ENCODE results near the gene LINGO3.

LINGO3 gene

DNA sequence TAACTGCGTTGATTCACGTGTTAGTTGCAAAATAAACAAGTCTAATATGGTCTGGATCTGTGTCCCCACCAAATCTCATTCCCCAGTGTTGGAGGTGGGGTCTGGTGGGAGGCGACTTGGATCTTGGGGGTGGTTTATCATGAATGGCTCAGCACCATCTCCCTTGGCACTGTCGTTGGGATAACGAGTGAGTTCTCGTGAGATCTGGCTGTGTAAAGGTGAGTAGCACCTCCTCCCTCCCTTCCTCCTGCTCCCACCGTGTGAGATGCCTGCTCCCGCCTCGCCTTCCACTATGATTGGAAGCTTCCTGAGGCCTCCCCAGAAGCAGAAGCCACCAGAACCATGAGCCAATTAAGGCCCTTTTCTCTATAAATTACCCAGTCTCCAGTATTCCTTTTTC is 30.8 kb downstream of the LINGO3 start:
- H3K4me3 ChIP-seq (ENCODE audit: low read length) = no peak overlapping the region
- DNase-seq (ENCODE audit: low read depth) = no peak
- no peak for TF ChIP-seq CTCF (conservative IDR thresholded peaks at IDR 0.05; ENCODE audit: low read length)

DNA sequence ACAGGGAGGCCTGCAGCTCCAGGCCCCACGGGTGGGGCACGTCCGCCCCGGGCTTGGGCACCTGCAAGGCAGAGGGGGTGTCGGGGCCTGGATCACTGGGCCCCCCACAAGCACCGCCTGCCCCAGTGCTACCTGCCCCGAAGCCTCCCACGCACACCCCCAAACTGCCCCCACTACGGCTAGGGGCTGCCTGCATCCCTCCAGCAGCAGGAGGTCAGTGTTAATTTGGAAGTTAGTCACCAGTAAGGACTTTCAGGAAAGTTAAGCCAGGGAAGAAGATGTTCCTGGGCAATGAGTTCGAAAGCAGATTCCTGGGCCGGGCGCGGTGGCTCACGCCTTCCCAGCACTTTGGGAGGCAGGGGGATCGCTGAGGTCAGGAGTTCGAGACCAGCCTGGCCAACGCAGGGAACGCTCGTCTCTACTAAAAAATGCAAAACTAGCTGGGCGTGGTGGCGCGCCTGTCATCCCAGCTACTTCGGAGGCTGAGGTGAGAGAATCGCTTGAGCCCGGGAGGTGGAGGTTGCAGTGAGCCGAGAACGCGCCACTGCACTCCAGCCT is 31.4 kb downstream of the LINGO3 start:
- no peak overlapping the region for H3K4me3 ChIP-seq (ENCODE audit: low read length)
- DNase-seq (ENCODE audit: low read depth) = no peak

GRCh38 chr19:2275588-2276428 is 32.1 kb downstream of the LINGO3 start:
- no peak overlapping the region for H3K4me3 ChIP-seq (ENCODE audit: low read length)
- no peak for DNase-seq (ENCODE audit: low read depth)
- no peak for TF ChIP-seq CTCF (conservative IDR thresholded peaks at IDR 0.05; ENCODE audit: low read length)

More for the DNA sequence above, 31.4 kb downstream of the LINGO3 start:
- TF ChIP-seq CTCF (conservative IDR thresholded peaks at IDR 0.05; ENCODE audit: low read length) = no peak

GRCh38 chr19:2274931-2275535 is 32.9 kb downstream of the LINGO3 start:
- DNase-seq (ENCODE audit: low read depth) = peak; percentile 67
- peak; percentile 65 for TF ChIP-seq CTCF (conservative IDR thresholded peaks at IDR 0.05; ENCODE audit: low read length)
- H3K4me3 ChIP-seq (ENCODE audit: low read length) = no peak overlapping the region

GRCh38 chr19:2274185-2274711 is 33.7 kb downstream of the LINGO3 start:
- no peak for DNase-seq (ENCODE audit: low read depth)
- peak overlapping the region; percentile 50 for H3K4me3 ChIP-seq (ENCODE audit: low read length)
- no peak for TF ChIP-seq CTCF (conservative IDR thresholded peaks at IDR 0.05; ENCODE audit: low read length)

DNA sequence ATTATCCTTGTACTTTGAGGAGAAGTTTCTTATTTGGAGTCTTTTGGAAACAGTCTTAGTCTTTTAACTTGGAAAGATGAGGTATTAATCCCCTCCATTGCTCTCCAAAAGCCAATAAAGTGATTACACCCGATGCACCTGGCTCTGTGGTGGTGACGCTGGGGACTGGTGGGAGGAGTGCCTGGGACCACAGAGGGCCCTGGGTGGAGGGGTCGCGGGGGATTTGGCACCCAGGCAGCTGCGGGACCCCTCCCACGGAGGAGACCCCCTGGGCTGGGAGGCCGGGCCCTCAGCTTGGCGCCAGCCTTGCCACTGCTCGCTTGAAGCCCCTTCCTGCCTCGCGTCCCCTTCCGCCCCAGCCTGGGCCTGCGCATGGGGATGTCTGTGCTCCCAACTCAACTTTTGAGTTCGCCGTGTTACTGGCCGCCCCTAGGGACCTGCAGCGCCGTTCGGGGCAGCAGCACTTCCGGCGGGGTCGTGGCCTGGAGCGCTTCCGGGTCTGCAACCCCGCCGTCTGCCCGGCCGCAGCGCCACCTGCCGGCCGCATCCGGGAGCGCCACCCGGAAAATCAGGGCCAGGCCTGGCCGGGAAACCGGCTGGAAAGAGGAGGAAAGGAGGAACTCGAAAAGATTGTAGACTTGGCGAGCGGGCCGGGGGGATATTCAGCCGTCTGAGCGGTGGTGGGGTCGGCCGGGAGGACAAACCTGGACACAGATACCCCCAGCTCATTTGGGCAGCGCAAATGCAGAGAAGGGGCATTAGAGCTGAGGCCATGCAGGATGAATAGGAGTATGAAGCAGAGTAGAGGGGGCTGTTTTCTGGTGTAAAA is 34.4 kb downstream of the LINGO3 start:
- H3K4me3 ChIP-seq (ENCODE audit: low read length) = peak overlapping the region; percentile 50
- peak; percentile 61 for TF ChIP-seq CTCF (conservative IDR thresholded peaks at IDR 0.05; ENCODE audit: low read length)
- peak; percentile 63 for DNase-seq (ENCODE audit: low read depth)

Measured in AG10803 (cell line).